Glutamatergic neuron (in vitro differentiated cells): ENCODE results near the gene ATRN. TPM values are rescaled to one million over a fixed set of nuclear protein-coding genes. Genes with fewer than 3 reads are reported as not detected.

Experiments
- DNase-seq: peaks from one replicate; pipeline ENCODE4 v3.0.0; 2022
- H3K27ac Mint-ChIP-seq: one replicate; pipeline ENCODE4 v1.8.0; 2020; ENCODE audit warnings: mild to moderate bottlenecking, mixed read lengths, inconsistent platforms; ENCODE audit not compliant: unreplicated experiment
- H3K27me3 Mint-ChIP-seq: one replicate; pipeline ENCODE4 v1.8.0; 2020; ENCODE audit warnings: mild to moderate bottlenecking, moderate library complexity, mixed read lengths, inconsistent platforms; ENCODE audit not compliant: unreplicated experiment
- H3K36me3 Mint-ChIP-seq: one replicate; pipeline ENCODE4 v1.8.0; 2020; ENCODE audit warnings: mild to moderate bottlenecking, mixed read lengths, inconsistent platforms; ENCODE audit not compliant: unreplicated experiment
- H3K4me1 Mint-ChIP-seq: one replicate; pipeline ENCODE4 v1.8.0; 2020; ENCODE audit warnings: mild to moderate bottlenecking, low read depth, mixed read lengths, inconsistent platforms; ENCODE audit not compliant: unreplicated experiment
- H3K4me3 Mint-ChIP-seq: one replicate; pipeline ENCODE4 v1.8.0; 2020; ENCODE audit warnings: mild to moderate bottlenecking, mixed read lengths, inconsistent platforms; ENCODE audit not compliant: unreplicated experiment
- H3K9me3 Mint-ChIP-seq: one replicate; pipeline ENCODE4 v1.8.0; 2020; ENCODE audit warnings: mild to moderate bottlenecking, moderate library complexity, mixed read lengths, inconsistent platforms; ENCODE audit not compliant: unreplicated experiment
- total RNA-seq: library from RNA; stranded (reverse); fragmentation: NEBNext Ultra II Directional; extraction: Animal tissue kit (Norgen Biotek cat#: 25700); gene quantifications from one replicate; pipeline ENCODE4 v1.2.1, GENCODE V29; 2021; ENCODE audit not compliant: unreplicated experiment
- TF ChIP-seq, protein P1 (sequence below): fragments of 200-600 bp; sonication (generic); IDR thresholded peaks from one replicate; pipeline ENCODE4 v1.5.0; 2021; ENCODE audit not compliant: partially characterized antibody, unreplicated experiment

Gene ATRN
- total RNA-seq, 1 donor from 2014 or later, result 31.1 TPM

- Mint-ChIP-seq H3K9me3 (peaks cover 3% of the 10 kb centered on the region), H3K27ac (no peak overlapping the region), H3K4me1 (no peaks in the 10 kb centered on the region), H3K27me3 (no peaks in the 10 kb centered on the region), H3K36me3 (no peaks in the 10 kb centered on the region), H3K4me3 (no peak overlapping the region)
- TF ChIP-seq, protein P1, sequence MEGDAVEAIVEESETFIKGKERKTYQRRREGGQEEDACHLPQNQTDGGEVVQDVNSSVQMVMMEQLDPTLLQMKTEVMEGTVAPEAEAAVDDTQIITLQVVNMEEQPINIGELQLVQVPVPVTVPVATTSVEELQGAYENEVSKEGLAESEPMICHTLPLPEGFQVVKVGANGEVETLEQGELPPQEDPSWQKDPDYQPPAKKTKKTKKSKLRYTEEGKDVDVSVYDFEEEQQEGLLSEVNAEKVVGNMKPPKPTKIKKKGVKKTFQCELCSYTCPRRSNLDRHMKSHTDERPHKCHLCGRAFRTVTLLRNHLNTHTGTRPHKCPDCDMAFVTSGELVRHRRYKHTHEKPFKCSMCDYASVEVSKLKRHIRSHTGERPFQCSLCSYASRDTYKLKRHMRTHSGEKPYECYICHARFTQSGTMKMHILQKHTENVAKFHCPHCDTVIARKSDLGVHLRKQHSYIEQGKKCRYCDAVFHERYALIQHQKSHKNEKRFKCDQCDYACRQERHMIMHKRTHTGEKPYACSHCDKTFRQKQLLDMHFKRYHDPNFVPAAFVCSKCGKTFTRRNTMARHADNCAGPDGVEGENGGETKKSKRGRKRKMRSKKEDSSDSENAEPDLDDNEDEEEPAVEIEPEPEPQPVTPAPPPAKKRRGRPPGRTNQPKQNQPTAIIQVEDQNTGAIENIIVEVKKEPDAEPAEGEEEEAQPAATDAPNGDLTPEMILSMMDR, result no peak
- DNase-seq, result no peak
Observed at GRCh38 chr20:3446779-3447178, 24.0 kb upstream of the ATRN start.

- Mint-ChIP-seq H3K36me3 (no peaks in the 10 kb centered on the region), H3K4me3 (no peak overlapping the region), H3K4me1 (no peaks in the 10 kb centered on the region), H3K27ac (no peak overlapping the region), H3K27me3 (no peaks in the 10 kb centered on the region), H3K9me3 (no peaks in the 10 kb centered on the region)
- no peak for DNase-seq
- TF ChIP-seq, protein P1, result no peak
Observed at GRCh38 chr20:3447321-3447720, 23.5 kb upstream of the ATRN start.

DNA sequence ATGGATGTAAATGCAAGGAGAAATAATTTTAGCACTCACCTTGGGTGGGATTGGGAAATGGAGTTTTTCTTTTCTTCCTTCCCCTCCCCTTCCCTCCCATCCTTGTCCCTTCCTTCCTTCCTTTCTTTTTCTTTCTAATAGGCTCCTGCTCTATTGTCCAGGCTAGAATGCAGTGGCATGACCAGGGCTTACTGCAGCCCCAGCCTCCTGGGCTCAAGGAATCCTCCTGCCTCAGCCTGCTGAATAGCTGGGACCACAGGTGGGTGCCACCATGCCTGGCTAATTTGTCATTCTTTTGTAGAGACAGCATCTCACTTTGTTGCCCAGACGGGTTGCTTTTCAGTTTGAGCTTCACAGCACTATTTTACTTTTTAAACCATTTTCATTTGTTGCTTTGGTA lies 21.5 kb upstream of the ATRN start:
- TF ChIP-seq, protein P1, result no peak
- no peak overlapping the region for H3K27ac Mint-ChIP-seq
- H3K9me3 Mint-ChIP-seq, result no peaks in the 10 kb centered on the region
- no peak for DNase-seq
- H3K4me3 Mint-ChIP-seq, result no peak overlapping the region
- no peaks in the 10 kb centered on the region for H3K27me3 Mint-ChIP-seq
- H3K4me1 Mint-ChIP-seq, result no peaks in the 10 kb centered on the region
- peaks cover 4% of the 10 kb centered on the region for H3K36me3 Mint-ChIP-seq

DNA sequence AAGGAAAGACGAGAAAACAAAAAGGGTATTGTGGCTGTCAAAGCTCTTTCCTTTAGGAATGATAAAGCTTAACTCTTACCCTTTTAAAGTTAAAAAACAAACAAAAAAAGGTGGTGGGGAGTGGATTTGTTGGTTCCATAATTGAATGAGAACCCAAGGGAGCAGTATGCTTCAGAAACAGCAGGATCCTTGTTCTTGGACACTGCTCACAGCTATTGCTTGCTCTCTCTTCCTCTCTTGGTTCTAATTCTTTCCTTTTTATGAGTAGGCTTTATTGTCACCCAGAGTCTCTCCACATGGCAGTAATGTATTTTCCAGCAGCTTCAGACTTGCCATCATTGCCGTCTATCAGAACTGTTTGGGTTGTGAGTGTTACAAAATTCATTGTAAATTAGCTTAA lies 18.7 kb upstream of the ATRN start:
- Mint-ChIP-seq H3K9me3 (no peaks in the 10 kb centered on the region), H3K27ac (no peak overlapping the region), H3K4me1 (no peaks in the 10 kb centered on the region), H3K27me3 (no peaks in the 10 kb centered on the region), H3K36me3 (peaks cover 4% of the 10 kb centered on the region), H3K4me3 (no peak overlapping the region)
- TF ChIP-seq, protein P1, result no peak
- no peak for DNase-seq

DNA sequence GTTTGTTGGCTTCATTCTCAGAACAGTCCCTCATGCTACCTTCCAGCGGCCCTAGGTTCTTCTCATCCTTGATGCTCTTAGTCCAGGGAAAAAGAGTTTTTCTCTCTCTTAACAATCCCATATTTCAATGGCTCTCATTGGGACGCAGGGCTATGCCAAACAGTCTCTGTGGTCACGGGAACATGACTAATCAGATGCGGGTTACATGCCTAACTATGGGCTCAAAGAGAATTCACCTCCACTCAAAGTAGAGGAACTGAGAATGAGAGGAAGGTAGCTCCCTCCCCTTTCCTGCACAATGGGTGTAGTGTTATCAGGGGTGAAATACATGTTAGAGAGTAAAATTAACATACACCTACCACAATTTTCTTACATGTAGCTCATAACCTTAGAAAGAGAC lies 18.1 kb upstream of the ATRN start:
- TF ChIP-seq, protein P1, result no peak
- DNase-seq, result no peak
- Mint-ChIP-seq H3K4me1 (no peaks in the 10 kb centered on the region), H3K27ac (no peak overlapping the region), H3K9me3 (no peaks in the 10 kb centered on the region), H3K36me3 (peaks cover 4% of the 10 kb centered on the region), H3K4me3 (no peak overlapping the region), H3K27me3 (no peaks in the 10 kb centered on the region)
